Fibroblast of upper back skin (primary cell): ENCODE data around the gene IL37.
A peak's percentile ranks its signal among the peaks of the same experiment; 100 is the strongest.
"Not testable (repeated sequence)": the region's sequence is repeated elsewhere in the genome, so short reads cannot be mapped to it uniquely, and the experiment has no call there.

Source experiments
- DNase-seq: peaks from one replicate; pipeline ENCODE4 v3.0.0-alpha.2; 2013

IL37 gene

DNA sequence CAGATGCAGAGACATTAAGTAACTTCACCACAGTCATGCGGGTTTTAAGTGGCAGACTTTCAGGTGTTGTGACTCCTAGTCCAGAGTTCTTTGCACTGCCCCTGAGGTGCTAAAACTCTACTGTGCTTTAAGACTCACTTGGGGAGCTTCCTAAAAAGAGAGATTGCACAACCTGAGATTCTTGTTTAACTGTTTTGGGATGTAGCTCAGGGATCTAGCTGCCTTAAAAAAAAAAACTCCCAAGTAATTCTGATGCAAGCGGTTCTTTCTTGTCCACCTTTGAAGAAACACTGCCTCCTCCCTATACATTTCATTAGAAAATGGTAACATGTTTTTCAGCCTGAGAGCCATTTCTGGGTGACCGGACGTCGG is 13.0 kb downstream of the IL37 start:
- no peak for DNase-seq

DNA sequence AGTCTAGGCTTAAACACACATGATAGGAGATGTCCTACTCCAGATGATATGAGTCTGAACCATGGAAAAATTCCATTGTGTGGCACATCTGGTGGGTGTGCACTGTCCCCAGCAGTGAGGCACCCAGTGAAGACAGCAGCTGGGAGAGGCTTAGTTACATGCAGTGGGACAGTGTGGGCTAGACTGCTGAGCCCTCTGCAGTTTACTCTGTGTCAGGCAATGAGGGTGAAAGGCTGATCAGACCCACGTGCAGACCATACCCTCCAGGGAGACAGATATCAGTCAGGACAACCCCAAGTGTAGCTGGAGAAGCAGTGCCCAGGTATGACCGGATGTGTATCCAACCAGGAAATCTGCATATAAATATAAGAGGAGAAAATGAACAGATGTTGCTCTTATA is 13.4 kb downstream of the IL37 start:
- no peak for DNase-seq

DNA sequence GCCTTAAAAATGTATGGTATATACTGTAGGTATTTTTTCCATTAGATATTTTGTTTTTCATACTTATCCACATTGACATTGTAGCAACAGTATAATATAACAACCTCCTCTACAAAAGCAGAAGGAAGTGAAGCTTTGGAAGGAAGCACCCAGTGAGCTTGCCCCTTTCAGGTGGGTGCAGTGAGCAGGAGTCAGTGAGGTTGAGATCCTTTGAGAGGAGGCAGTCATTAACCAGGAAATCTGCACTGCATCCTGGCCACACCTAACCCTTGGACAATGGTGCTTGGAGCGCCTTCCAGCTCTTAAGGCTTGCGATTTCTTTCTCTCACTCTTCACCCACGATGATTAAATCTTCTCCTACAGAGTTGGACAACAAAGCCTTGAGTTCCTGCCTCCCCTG is 13.9 kb downstream of the IL37 start:
- no peak for DNase-seq

DNA sequence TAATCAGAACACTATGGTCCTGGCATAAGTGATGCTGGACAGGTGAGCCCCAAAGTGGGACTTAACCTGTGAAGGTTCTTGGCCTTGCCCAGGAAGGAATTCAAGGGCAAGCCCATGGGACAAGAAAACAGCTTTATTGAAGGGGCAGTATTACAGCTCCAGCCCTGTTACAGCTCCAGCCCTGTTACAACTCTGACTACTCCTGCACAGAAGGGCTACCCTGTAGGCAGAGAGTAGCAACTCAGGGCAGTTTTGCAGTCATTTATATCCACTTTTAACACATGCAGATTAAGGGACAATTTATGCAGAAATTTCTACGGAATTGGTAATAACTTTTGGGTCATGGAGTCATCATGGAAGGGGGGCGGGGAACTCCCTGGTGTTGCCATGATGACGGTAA is 15.7 kb downstream of the IL37 start:
- no peak for DNase-seq

GRCh38 chr2:112927745-112928144 is 16.8 kb downstream of the IL37 start:
- no peak for DNase-seq

DNA sequence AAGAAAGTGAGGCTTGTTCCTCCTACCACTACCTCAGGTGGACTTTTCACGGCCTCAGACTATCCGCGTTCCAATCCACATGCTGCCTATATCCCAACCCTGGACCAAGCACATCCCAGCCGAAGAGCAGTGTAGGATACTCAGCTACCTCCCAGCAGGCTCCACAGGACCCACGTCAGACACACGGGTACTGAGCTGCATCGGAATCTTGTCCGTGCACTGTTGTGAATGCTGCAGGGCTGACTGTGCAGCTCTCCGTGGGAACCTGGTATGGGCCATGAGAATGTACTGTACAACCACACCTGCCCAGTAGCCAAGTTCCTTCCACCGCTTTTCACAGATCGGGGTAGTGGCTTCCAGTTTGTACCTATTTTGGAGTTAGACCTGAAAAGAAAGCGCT is 22.3 kb downstream of the IL37 start:
- DNase-seq, result no peak

DNA sequence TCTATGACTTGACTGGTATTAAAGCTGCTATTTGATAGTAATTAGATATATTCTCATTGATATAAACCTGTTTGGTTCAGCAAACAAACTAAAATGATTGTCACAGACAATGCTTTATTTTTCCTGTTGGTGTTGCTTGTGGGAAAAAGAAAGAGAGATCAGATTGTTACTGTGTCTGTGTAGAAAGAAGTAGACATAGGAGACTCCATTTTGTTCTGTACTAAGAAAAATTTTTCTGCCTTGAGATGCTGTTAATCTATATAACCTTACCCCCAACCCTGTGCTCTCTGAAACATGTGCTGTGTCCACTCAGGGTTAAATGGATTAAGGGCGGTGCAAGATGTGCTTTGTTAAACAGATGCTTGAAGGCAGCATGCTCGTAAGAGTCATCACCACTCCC is 23.2 kb downstream of the IL37 start:
- not testable (repeated sequence) for DNase-seq

DNA sequence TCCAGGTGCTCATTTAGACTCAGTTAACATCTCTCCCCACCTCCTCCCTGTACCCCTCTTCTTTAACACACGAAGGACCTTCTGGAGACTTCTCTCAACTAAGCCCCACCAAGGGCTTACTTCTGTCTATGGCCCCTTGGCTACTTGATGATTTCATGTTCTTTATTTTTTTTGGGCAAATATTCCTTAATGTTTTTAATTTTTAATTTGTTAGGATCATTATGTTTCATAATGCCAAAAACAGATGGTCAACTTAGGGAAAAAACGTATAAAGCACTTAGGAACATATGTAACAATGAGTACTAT is 25.9 kb downstream of the IL37 start:
- no peak for DNase-seq

- peak; percentile 50 for DNase-seq
These were observed 27.9 kb downstream of the IL37 start for GRCh38 chr2:112938904-112939303.

GRCh38 chr2:112939425-112939824 is 28.5 kb downstream of the IL37 start:
- DNase-seq, result no peak

DNA sequence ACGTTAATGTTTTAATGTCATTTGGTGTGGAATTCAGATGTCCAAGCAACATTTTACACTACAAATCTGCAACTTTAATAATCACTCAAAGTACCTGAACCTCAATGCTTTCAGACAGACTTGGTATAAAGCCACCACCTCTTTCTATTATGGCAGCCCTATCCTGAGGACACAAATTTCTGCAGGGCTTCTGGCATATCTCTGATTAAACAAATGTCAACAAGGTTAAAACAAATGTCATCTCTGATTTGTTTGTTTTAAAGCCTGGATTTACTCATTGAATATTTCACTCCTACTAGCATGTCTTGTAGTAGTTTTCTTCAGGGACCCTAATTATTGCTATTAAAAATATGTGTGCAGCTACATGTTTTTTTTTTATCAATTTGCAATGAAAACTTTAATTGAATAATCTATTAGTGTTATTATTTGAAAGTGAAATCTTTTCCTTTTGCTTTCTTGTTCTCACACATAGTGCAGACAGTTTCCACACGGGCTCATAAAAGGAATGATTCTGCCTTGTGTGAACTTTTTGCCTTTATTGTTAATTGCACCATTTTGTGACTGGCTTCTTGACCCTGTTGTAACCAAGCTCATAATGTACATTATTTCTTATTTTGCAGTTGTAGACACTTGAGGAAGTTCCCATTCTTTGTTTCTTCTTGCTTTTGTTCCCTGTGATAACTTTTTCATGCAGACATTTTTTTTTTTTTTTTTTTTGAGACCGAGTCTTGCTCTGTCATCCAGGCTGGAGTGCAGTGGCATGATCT is 30.1 kb downstream of the IL37 start:
- DNase-seq, result no peak

DNA sequence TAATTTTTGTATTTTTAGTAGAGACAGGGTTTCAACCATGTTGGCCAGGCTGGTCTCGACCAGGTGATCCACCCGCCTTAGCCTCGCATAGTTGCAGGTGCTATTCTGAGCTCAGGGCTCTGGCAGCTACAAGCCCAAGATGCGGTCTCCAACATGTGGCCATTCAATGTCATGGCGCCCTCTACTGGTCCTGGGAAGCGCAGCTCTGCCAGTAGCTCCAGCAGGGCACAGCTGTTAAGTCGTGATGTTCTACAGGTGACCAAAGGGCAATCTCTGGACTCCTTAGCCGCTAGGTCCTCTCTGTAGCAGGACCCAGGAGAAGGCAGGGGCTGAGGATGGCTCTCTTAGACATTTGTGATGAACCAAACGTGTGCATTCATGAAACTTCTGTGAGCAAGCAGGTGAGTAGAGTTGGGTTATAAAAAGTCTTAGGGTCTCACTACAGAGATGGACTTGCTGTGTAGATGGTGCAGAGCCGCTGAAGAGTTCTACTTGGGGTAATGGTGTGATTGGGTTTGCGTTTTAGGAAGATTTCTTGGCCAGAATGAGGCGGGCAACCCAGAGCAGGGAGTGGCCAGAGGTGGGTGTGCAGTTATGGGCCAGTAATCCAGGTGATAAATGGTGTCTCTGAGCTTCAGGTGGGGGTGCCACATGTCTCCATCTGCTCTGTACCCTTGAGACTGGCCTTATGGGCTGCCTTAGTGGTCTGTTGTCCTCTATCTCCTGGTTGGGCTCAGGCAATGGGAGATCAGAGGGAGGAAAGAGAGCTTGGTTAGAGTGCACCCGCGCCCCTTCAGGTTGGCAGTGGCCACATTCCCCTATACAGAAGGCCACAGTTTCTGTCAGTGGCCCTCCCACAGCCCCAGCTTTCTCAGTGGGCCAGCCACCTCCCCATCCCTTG is 31.0 kb downstream of the IL37 start:
- DNase-seq, result peak; percentile 72

DNA sequence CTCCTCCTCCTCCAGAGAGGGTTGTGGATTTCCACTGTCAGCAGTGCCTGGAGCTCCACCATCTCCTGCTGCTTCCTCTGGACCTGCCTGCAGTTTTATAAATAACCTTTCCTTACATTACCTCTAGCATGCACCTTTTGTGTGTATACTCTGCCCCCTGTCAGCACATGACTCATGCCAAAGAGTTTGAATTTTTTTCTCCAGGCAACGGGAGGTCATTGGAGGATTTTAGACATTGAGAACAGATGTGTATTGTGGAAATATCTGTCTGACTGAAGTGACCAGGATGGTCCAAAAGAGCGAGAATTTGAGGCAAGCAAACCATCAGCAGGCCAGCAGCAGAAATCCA is 31.7 kb downstream of the IL37 start:
- DNase-seq, result no peak

DNA sequence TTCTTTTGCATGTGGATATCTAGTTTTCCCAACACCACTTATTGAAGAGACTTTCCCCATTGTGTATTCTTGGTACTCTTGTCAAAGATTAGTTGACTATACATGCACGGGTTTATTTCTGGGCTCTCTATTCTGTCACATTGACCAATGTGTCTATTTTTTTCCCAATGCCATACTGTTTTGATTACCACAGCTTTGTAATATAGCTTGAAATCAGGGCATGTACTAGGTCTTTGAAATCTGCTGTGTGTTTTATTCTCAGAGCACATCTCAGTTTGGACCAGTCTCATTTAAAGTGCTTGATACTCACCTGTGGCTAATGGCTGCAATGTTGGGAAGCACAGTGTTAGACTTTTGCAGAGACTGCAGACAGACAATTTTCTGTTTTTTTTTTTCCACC is 34.0 kb downstream of the IL37 start:
- no peak for DNase-seq

- no peak for DNase-seq
These were observed 35.1 kb downstream of the IL37 start for GRCh38 chr2:112946086-112946485.

DNA sequence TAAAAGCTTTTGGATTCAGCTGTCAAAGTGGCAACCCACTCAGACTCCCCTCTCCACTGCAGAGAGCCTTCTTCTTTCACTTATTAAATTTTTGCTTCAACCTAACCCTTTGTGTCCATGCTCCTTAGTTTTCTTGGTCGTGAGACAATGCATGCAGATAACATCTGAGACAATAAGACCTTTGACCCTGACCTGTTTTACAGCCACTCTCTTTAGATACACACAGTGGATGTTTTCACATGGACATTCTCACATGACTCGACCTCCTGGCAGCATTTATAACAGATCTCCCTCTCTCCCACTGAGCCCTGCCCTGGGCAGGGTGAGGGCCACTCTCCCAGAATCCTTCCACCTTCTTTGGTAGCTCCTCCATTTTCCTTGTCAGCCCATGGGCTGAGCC is 36.4 kb downstream of the IL37 start:
- DNase-seq, result no peak

GRCh38 chr2:112949456-112949855 is 38.5 kb downstream of the IL37 start:
- DNase-seq, result no peak

- no peak for DNase-seq
These were observed 43.4 kb downstream of the IL37 start for GRCh38 chr2:112954364-112954763.

- DNase-seq, result peak; percentile 22
These were observed 46.5 kb downstream of the IL37 start for GRCh38 chr2:112957511-112957910.

DNA sequence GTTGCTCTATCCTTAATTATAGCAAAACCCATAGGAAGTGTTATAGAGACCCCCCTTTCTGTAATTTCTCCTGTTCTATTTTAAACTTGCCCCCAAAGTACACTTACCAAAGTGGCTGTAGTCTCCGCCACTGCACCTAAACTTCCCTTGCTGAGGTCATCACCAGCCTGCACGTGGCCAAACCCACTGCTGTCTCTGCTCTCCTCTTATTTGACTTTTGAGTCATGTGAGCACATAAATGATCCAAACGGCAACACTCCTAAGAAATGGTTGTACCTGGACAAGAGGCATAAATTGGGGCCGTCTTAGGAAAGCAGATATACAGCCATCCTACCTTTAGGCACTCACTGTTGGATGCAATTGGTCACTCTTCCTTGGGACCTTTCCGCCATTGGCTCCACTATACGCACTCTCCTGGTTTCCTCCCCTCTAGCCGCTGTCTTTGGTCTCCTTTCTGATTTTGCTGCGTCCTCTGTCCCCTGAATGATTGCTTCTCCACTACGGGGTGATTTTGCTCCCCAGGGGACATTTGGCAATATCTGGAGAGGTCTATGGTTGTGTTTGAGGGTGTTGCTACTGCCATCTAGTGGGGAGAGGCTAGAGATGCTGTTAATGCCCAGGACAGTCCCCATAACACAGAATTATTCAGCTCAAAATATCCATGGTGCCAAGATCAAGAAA is 47.6 kb downstream of the IL37 start:
- peak; percentile 69 for DNase-seq

DNA sequence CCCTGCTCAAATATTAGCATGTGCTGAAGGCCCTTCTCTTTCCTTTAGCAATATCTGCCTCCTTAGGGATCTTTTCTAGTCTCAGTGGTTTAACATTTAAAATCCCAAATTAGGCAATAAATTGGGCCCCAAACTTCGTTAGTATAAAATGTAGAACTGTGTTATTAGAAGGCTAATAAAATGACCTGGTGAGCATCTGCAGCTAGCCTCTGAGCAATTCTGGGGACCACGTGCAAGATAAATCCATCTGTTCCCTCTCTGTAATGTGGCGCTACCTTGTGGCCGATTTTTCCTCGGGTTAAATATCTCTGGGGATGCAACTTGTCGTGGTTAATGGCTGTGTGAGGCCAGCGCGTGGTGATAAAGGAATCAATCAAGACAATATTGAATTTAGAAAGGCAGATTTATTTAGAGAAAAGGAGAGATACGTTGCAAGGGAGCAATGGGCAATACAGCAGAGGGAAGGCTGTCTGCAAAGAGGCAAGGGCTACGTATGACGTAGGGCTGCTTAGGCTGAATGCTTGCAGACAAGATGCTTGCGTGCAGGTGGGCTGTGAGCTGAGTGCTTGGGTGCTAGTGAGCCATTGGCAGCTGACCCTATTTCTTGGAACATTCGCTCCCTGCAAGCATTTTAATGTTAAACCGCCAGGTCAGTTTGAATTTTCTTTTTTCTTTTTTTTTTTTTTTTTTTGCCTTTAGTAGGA is 48.3 kb downstream of the IL37 start:
- DNase-seq, result no peak

- no peak for DNase-seq
These were observed 49.4 kb downstream of the IL37 start for GRCh38 chr2:112960230-112960825.
